H1 (cell line): ENCODE measurements around the gene FOSB. TPM values are rescaled to one million over a fixed set of nuclear protein-coding genes. Genes with fewer than 3 reads are reported as not detected.

Experiments used
- CTCF ChIA-PET: fragments of 300-600 bp; sonication (Branson Sonifier 250); formaldehyde crosslinking; loops from one replicate; lab custom pipeline; 2021; ENCODE audit not compliant: partially characterized antibody; lab: Charles Lee
- POLR2A ChIA-PET: fragments of 300-600 bp; sonication (Branson Sonifier 250); formaldehyde crosslinking; loops from one replicate; lab custom pipeline; 2021; ENCODE audit warnings: inconsistent platforms; ENCODE audit not compliant: partially characterized antibody; lab: Charles Lee
- DNase-seq, 2 experiments: peaks; one replicate each; pipeline versions ENCODE4 v3.0.0 to v3.0.0-alpha.2; 2010 to 2022; ENCODE audit warnings: low spot score in 2 of 2, low read depth in 1 of 2, mixed read lengths in 1 of 2
- FAIRE-seq: peaks from 2 replicates; lab custom pipeline; 2011; peaks lifted over from hg19 to GRCh38; lab: Jason Lieb, UNC
- H2AFZ ChIP-seq: 2 replicates; pipeline ENCODE4 v1.8.1; 2012; ENCODE audit warnings: low read length, inconsistent platforms
- H2AK5ac ChIP-seq: 2 replicates; pipeline ENCODE4 v1.6.1; 2013; ENCODE audit warnings: low read depth, low read length
- H2BK120ac ChIP-seq: replicated peaks from 2 replicates; pipeline ENCODE3; 2013; ENCODE audit warnings: low read depth, low read length, inconsistent platforms
- H2BK12ac ChIP-seq: 2 replicates; pipeline ENCODE4 v1.6.1; 2013; ENCODE audit warnings: low read depth, low read length
- H2BK15ac ChIP-seq: 2 replicates; pipeline ENCODE4 v1.6.1; 2013; ENCODE audit warnings: low read length
- H2BK20ac ChIP-seq: 2 replicates; pipeline ENCODE4 v1.6.1; 2013; ENCODE audit warnings: low read length
- H2BK5ac ChIP-seq: 2 replicates; pipeline ENCODE4 v1.6.1; 2013; ENCODE audit warnings: low read depth, low read length
- H3K14ac ChIP-seq: 2 replicates; pipeline ENCODE4 v1.6.1; 2013; ENCODE audit warnings: inconsistent platforms; ENCODE audit not compliant: insufficient read length
- H3K18ac ChIP-seq: 2 replicates; pipeline ENCODE4 v1.6.1; 2013; ENCODE audit warnings: low read length; ENCODE audit errors: extremely low read depth
- H3K23ac ChIP-seq: 2 replicates; pipeline ENCODE4 v1.6.1; 2013; ENCODE audit warnings: inconsistent platforms; ENCODE audit not compliant: insufficient read length
- H3K23me2 ChIP-seq: 2 replicates; pipeline ENCODE4 v1.6.1; 2013; ENCODE audit warnings: low read depth, low read length
- H3K27ac ChIP-seq: 2 replicates; pipeline ENCODE4 v1.6.1; 2011; ENCODE audit warnings: low read depth, low read length, inconsistent platforms
- H3K27me3 ChIP-seq, 4 experiments: replicated peaks in 1 of 4; 1 replicate in 1 of 4; 2 replicates in 3 of 4; pipeline versions ENCODE4 v1.6.1 to v1.8.1; 2011 to 2013; ENCODE audit warnings: low read length in 3 of 4, mild to moderate bottlenecking in 3 of 4, inconsistent platforms in 2 of 4, mixed read lengths in 2 of 4, moderate library complexity in 1 of 4; ENCODE audit not compliant: control insufficient read depth in 3 of 4, insufficient read depth in 3 of 4; ENCODE audit errors: extremely low read depth in 1 of 4
- H3K36me3 ChIP-seq, 4 experiments: 2 replicates each; pipeline versions ENCODE4 v1.6.1 to v1.8.1; 2011 to 2013; ENCODE audit warnings: mild to moderate bottlenecking in 4 of 4, low read length in 3 of 4, moderate library complexity in 2 of 4, control low read depth in 1 of 4, inconsistent platforms in 1 of 4; ENCODE audit not compliant: insufficient read depth in 4 of 4, control insufficient read depth in 2 of 4
- H3K4ac ChIP-seq: replicated peaks from 2 replicates; pipeline ENCODE3; 2013; ENCODE audit warnings: low read length, low read depth, mixed read lengths, inconsistent platforms; ENCODE audit not compliant: insufficient read length
- H3K4me1 ChIP-seq, 4 experiments: replicated peaks in 1 of 4; 1 replicate in 1 of 4; 2 replicates in 3 of 4; pipeline versions ENCODE4 v1.6.1 to v1.8.1; 2011 to 2013; ENCODE audit warnings: low read length in 3 of 4, inconsistent platforms in 2 of 4, mixed read lengths in 1 of 4; ENCODE audit not compliant: insufficient read depth in 4 of 4, control insufficient read depth in 3 of 4
- H3K4me2 ChIP-seq, 2 experiments: 2 replicates each; pipeline versions ENCODE4 v1.6.1 to v1.8.1; 2011 to 2013; ENCODE audit warnings: low read depth in 2 of 2, low read length in 2 of 2, control low read depth in 1 of 2, inconsistent platforms in 1 of 2, mild to moderate bottlenecking in 1 of 2; ENCODE audit not compliant: insufficient read depth in 1 of 2
- H3K4me3 ChIP-seq, 4 experiments: fragments of 200-600, 300-600 bp in 1 of 4; sonication (generic), shearing (Covaris generic), sonication (Bioruptor Twin) in 1 of 4; 2 replicates each; pipeline versions ENCODE4 v1.5.1 to v1.8.1; 2011 to 2016; ENCODE audit warnings: low read length in 4 of 4, low read depth in 3 of 4, control low read depth in 2 of 4, inconsistent platforms in 2 of 4, mild to moderate bottlenecking in 2 of 4, mixed read lengths in 1 of 4, moderate library complexity in 1 of 4; ENCODE audit not compliant: insufficient read depth in 2 of 4; ENCODE audit errors: extremely low read depth in 1 of 4
- H3K56ac ChIP-seq: replicated peaks from 2 replicates; pipeline ENCODE3; 2013; ENCODE audit warnings: low read depth, mild to moderate bottlenecking, mixed read lengths, low read length, inconsistent platforms; ENCODE audit not compliant: insufficient read length
- H3K79me1 ChIP-seq: 2 replicates; pipeline ENCODE4 v1.6.1; 2013; ENCODE audit warnings: low read depth, low read length, control low read depth
- H3K79me2 ChIP-seq, 2 experiments: 2 replicates each; pipeline versions ENCODE4 v1.6.1 to v1.8.1; 2012 to 2013; ENCODE audit warnings: low read length in 2 of 2, mild to moderate bottlenecking in 2 of 2, inconsistent platforms in 1 of 2; ENCODE audit not compliant: insufficient read depth in 2 of 2, control insufficient read depth in 1 of 2
- H3K9ac ChIP-seq, 4 experiments: replicated peaks in 1 of 4; 1 replicate in 1 of 4; 2 replicates in 3 of 4; pipeline versions ENCODE4 v1.6.1 to v1.8.1; 2011 to 2013; ENCODE audit warnings: low read depth in 3 of 4, low read length in 3 of 4, control low read depth in 2 of 4, mild to moderate bottlenecking in 2 of 4, moderate library complexity in 2 of 4, inconsistent platforms in 1 of 4; ENCODE audit errors: extremely low read depth in 1 of 4
- H3K9me3 ChIP-seq, 2 experiments: 2 replicates each; pipeline versions ENCODE4 v1.6.1 to v1.8.1; 2012 to 2013; ENCODE audit warnings: mild to moderate bottlenecking in 2 of 2, moderate library complexity in 2 of 2, control low read depth in 1 of 2, inconsistent platforms in 1 of 2, low read depth in 1 of 2, low read length in 1 of 2, mixed read lengths in 1 of 2; ENCODE audit not compliant: insufficient read depth in 2 of 2
- H4K20me1 ChIP-seq, 2 experiments: replicated peaks in 1 of 2; 2 replicates each; pipeline versions ENCODE3 to v1.8.1; 2011 to 2013; ENCODE audit warnings: inconsistent platforms in 2 of 2, low read length in 2 of 2, mild to moderate bottlenecking in 1 of 2; ENCODE audit not compliant: insufficient read depth in 2 of 2, control insufficient read depth in 1 of 2
- H4K5ac ChIP-seq: 2 replicates; pipeline ENCODE4 v1.6.1; 2013; ENCODE audit warnings: low read length, low read depth, mixed read lengths, inconsistent platforms; ENCODE audit not compliant: insufficient read length
- H4K8ac ChIP-seq: 2 replicates; pipeline ENCODE4 v1.8.0; 2013; ENCODE audit warnings: mild to moderate bottlenecking, moderate library complexity, low read length, inconsistent platforms; ENCODE audit not compliant: insufficient read depth; ENCODE audit errors: extremely low read depth
- H4K91ac ChIP-seq: replicated peaks from 2 replicates; pipeline ENCODE3; 2013; ENCODE audit warnings: low read length, mixed read lengths, inconsistent platforms; ENCODE audit not compliant: insufficient read length
- BRCA1 ChIP-seq: IDR thresholded peaks from 2 replicates; pipeline ENCODE4 v1.6.1; 2012; ENCODE audit warnings: low read depth, low read length, improper control_type of control experiment
- CREB1 ChIP-seq: IDR thresholded peaks from 2 replicates; pipeline ENCODE4 v1.6.1; 2012; ENCODE audit warnings: inconsistent platforms
- EZH2 ChIP-seq: fragments of 200-600 bp; sonication (generic); IDR thresholded peaks from 2 replicates; pipeline ENCODE4 v1.7.1; 2012; ENCODE audit warnings: low read depth, mild to moderate bottlenecking, moderate library complexity, low read length, inconsistent platforms; ENCODE audit not compliant: severe bottlenecking
- MAX ChIP-seq: IDR thresholded peaks from 2 replicates; pipeline ENCODE4 v1.6.1; 2012; ENCODE audit warnings: inconsistent platforms
- PHF8 ChIP-seq: fragments of 200-600 bp; sonication (generic); conservative IDR thresholded peaks from 2 replicates; pipeline ENCODE4 v1.7.1; 2012; ENCODE audit warnings: low read depth, mild to moderate bottlenecking, inconsistent platforms, low read length, moderate library complexity
- RBBP5 ChIP-seq: IDR thresholded peaks from 2 replicates; pipeline ENCODE4 v1.7.1; 2012; ENCODE audit warnings: low read depth, mild to moderate bottlenecking, inconsistent platforms, low read length, moderate library complexity, borderline replicate concordance
- SIRT6 ChIP-seq: IDR thresholded peaks from one replicate; pipeline ENCODE4 v1.7.1; 2012; ENCODE audit warnings: low read length, inconsistent platforms
- TAF1 ChIP-seq: IDR thresholded peaks from 2 replicates; pipeline ENCODE4 v1.6.1; 2011; ENCODE audit warnings: mild to moderate bottlenecking, low read depth, low read length
- TCF12 ChIP-seq: IDR thresholded peaks from 2 replicates; pipeline ENCODE4 v1.6.1; 2011; ENCODE audit warnings: low read depth, mild to moderate bottlenecking, low read length
- ZNF274 ChIP-seq: IDR thresholded peaks from 2 replicates; pipeline ENCODE4 v1.7.0; 2012; ENCODE audit warnings: low read length, borderline replicate concordance; ENCODE audit errors: extremely low read depth
- WGBS, 2 experiments: shearing (Covaris generic) in 1 of 2; methylation state at CpG; one replicate each; pipeline versions ENCODE4 v1.1.6 to v1.1.7; 2013 to 2015; ENCODE audit warnings: low lambda C conversion rate in 2 of 2, mixed read lengths in 2 of 2, inconsistent platforms in 1 of 2, low coverage in 1 of 2, missing lambda C conversion rate in 1 of 2; ENCODE audit not compliant: insufficient replicate concordance in 2 of 2, insufficient coverage in 1 of 2, insufficient read length in 1 of 2; ENCODE audit errors: extremely low coverage in 1 of 2, missing lambda C conversion rate in 1 of 2; 5-methylcytosine and 5-hydroxymethylcytosine counted together
- polyA plus RNA-seq, 7 experiments: library from polyadenylated mRNA; depleted of rRNA in 3 of 7; stranded (reverse) in 5 of 7; unstranded in 2 of 7; fragments of >200 nt in 5 of 7; fragments of 200-250 nt in 2 of 7; gene quantifications; 1 replicate in 5 of 7; 2 replicates in 1 of 7; 4 replicates in 1 of 7; pipeline versions ENCODE4 v1.2.1 to v1.2.3, GENCODE V29; 2011 to 2013; ENCODE audit warnings: missing spikeins in 2 of 7, mixed read lengths in 2 of 7
- total RNA-seq: library from RNA; stranded (reverse); fragmentation: NEBNext Ultra II Directional; extraction: Animal tissue kit (Norgen Biotek cat#: 25700); gene quantifications from 2 replicates; pipeline ENCODE4 v1.2.1, GENCODE V29; 2021
- TF ChIP-seq, protein P1 (sequence below): IDR thresholded peaks from 2 replicates; pipeline ENCODE4 v1.6.1; 2012; ENCODE audit warnings: inconsistent platforms

Gene FOSB
- total and polyA plus RNA-seq, 2 of the 8 experiments (the other 6 are each of a cell fraction or from before 2014, with no cell fraction given) = 0.44 to 2.7 TPM

- Histone ChIP-seq H4K5ac (no peak overlapping the region), H3K23ac (no peak overlapping the region), H3K4me3 (peak overlapping the region; percentile 53 to 83 (median 70)), H2BK12ac (no peak overlapping the region), H2AK5ac (no peak overlapping the region), H3K79me1 (no peaks in the 10 kb centered on the region), H3K9ac (no peak overlapping the region), H2BK120ac (no peak overlapping the region), H3K36me3 (peaks cover 0 to 2% (median 0%) of the 10 kb centered on the region in 4 experiments; a peak in 1 of 8 replicates), H2BK15ac (no peak overlapping the region), H3K4me2 (peak overlapping the region; percentile 76 to 87), H3K27me3 (peaks cover 0 to 10% (median 4%) of the 10 kb centered on the region in 4 experiments; a peak in 3 of 7 replicates), H3K23me2 (peaks cover 19% of the 10 kb centered on the region; the same call in 1 of the 2 replicates), H2BK5ac (no peak overlapping the region), H4K8ac (no peak overlapping the region; the same call in 1 of the 2 replicates), H3K56ac (no peak overlapping the region), H3K79me2 (no peaks in the 10 kb centered on the region), H3K27ac (no peak overlapping the region), H2AFZ (no peak overlapping the region), H4K20me1 (peaks cover 0 to 8% of the 10 kb centered on the region in 2 experiments), H3K14ac (no peak overlapping the region), H3K9me3 (no peaks in the 10 kb centered on the region), H3K18ac (no peak overlapping the region; the same call in none of the 2 replicates), H2BK20ac (no peak overlapping the region), H3K4ac (no peak overlapping the region), H4K91ac (no peak overlapping the region), H3K4me1 (peaks cover 5 to 17% (median 15%) of the 10 kb centered on the region in 4 experiments; a peak in 6 of 7 replicates)
- ChIA-PET CTCF (interaction anchor here (0.9 to 3.0 kb wide), 7 partner anchors 11 to 145 kb away, joined by 3 to 37 read pairs (median 7); partner anchors contain the start of gene FOSB), POLR2A (interaction anchor here (0.7 to 4.6 kb wide), 7 partner anchors 8 to 221 kb away, joined by 3 to 25 read pairs (median 3); partner anchors contain the start of genes FOSB and VASP)
- FAIRE-seq (no peak), DNase-seq (peak in 1 of 2 experiments; percentile 91)
- WGBS, 2 experiments = 1% methylated on average over 25 of the region's 54 CpGs; no CpG with 5 or more reads in 1 of the 2 experiments
- no peak for TF ChIP-seq SIRT6
- peak; percentile 66; the same call in 1 of the 2 replicates for TF ChIP-seq TCF12
- no peak for TF ChIP-seq EZH2
- TF ChIP-seq MAX = peak; percentile 61; the same call in 1 of the 2 replicates
- no peak for TF ChIP-seq BRCA1
- TF ChIP-seq RBBP5 = 0 out of 2 replicates have a peak, but pooled peaks have one; percentile 46
- peak; percentile 36; the same call in 1 of the 2 replicates for TF ChIP-seq PHF8
- TF ChIP-seq ZNF274 = no peak
- TF ChIP-seq CREB1 = peak; percentile 81
- peak; percentile 10; the same call in 1 of the 2 replicates for TF ChIP-seq TAF1
- TF ChIP-seq, protein P1, sequence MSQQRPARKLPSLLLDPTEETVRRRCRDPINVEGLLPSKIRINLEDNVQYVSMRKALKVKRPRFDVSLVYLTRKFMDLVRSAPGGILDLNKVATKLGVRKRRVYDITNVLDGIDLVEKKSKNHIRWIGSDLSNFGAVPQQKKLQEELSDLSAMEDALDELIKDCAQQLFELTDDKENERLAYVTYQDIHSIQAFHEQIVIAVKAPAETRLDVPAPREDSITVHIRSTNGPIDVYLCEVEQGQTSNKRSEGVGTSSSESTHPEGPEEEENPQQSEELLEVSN = no peak
Measured at GRCh38 chr19:45496349-45496953, 28.7 kb downstream of the FOSB start.
